Measurements from ENCODE around the gene DCAF4.

Gene DCAF4, protein sequence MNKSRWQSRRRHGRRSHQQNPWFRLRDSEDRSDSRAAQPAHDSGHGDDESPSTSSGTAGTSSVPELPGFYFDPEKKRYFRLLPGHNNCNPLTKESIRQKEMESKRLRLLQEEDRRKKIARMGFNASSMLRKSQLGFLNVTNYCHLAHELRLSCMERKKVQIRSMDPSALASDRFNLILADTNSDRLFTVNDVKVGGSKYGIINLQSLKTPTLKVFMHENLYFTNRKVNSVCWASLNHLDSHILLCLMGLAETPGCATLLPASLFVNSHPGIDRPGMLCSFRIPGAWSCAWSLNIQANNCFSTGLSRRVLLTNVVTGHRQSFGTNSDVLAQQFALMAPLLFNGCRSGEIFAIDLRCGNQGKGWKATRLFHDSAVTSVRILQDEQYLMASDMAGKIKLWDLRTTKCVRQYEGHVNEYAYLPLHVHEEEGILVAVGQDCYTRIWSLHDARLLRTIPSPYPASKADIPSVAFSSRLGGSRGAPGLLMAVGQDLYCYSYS

DNA sequence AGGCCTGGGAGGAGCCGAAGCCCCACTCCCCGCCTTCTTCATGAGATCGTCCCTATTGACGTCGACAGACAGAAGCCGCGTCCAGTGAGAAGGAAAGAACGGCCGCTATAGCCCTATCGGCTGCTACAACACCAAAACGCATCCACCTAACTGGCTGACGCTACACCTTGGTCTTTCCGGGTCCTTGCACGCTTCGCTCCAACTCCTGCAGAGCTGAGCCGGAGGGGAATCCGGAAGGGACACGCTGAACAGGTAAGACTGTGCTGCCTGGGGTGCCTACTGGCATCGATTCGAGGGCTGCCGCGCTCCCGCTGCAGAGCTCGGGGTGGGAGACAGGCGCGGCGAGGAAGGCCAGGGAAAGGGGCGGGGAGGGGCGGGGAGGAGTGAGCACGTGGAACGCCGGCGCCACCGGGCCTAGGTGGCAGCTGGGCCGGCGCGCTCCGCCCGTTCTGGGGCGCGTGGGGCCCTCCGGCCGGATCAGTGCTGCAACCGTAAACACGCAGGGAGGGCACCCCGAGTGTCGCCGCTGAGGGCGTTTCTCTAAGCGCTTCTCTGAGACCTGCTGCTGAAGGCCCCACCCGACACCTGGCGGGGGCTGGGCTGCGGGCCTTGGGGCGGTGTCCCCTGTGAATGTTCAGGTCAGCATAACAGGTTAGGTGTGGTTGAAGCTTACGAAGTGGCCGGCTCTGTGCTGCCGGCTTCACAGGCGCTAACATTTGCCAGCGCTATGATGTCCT is at the start of gene DCAF4:
Gene DCAF4, plus strand, starts transcription at position 173 of the 737 bp plus-strand sequence. CDS start 11,515 bp downstream, outside the sequence.
- DNase-seq (ENCODE audit: low read depth in 2 of 2): peak; percentile 86 to 93

DNA sequence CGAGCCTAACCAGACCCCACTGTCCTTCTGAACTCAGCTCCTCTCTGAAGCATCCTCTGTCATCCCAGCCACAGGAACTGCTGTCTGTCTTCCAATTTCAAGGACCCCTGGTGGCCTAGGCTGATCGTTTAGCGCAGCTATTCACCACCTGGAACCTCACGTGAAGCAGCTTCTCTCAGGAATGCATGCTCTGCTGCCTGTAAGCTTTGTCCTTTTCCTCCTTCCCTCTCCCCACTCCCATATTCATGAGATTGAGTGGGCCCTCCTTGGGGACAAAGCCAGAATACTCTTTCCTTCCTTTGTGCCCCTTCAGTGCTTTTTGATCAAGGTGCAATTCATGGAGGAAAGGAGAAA is 49.6 kb upstream of the DCAF4 start:
- DNase-seq (ENCODE audit: low read depth in 2 of 2): no peak

DNA sequence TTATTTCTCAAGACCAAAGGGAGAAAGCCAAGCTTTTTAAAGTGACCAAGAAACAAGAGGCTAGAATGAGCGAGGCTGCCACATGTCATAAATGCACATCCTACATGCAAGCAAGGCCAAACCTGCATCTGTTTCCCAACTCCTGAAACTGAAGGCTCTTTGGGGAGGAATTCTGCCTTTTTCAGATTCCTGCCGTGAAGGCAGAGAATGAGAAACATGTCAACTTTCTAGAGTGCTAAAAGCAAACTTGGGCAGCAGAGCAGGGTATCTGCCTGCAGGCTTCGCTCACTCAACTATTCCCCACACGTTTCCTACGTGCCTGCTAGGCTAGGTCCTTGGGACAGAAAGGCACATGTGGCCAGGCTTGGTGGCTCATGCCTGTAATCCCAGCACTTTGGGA is 47.5 kb upstream of the DCAF4 start:
- no peak for DNase-seq (ENCODE audit: low read depth in 2 of 2)

DNA sequence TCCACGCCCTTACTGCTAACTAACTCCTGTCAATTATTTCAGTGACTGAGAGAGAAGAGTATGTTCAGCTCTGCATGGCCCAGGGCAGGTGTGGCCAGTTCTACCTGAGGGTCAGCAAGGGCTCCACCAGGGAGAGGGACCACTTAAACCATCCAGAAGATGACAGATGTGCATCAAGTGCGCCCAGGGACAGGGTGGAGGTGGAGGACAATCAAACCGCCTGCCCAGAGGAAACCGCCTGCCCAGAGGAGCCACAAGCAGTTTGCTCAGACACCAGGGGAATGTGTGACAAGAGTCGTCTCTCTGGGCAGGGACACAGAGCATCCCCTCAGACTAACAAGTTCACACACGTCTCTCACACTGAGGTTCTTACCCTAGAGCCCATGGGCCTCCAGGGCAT is 46.8 kb upstream of the DCAF4 start:
- DNase-seq (ENCODE audit: low read depth in 2 of 2): no peak

DNA sequence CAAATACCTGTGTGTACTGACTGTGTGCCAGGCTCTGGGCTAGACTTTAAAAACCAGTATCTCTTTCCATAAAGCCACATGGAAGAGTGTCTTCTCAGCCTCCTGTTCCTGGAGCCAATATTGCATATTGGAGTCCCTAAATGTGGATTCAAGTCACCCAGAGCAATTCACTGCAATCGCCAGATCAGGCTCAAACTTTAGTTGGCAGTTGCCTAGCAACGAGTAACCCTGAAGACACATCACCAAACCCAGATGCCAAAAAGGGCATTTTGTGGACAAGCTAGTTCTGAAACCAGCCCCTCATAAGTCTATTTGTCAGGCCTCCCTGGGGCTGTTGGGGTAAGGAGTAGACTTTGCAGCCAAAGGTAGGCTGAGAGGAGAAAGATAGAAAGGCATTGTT is 46.1 kb upstream of the DCAF4 start:
- no peak for DNase-seq (ENCODE audit: low read depth in 2 of 2)

DNA sequence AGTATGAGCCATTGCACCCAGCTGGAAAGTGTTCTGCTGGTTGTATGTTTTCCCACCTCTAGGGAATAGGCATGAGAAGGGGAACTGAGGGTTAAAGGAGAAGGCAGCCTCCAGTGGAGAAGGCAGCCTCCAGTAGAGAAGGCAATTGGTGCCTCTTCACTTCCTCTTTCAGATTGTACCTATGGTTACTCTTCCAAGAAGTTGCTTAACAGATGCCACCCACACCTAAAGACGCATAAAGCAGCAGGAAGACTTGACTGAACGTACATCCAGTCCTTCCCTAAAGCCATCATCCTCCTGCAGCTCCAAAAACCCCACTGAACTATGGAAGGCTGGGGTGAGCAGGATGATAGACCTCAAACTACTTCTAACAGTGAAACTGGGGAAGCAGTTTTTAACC is 45.4 kb upstream of the DCAF4 start:
- no peak for DNase-seq (ENCODE audit: low read depth in 2 of 2)

DNA sequence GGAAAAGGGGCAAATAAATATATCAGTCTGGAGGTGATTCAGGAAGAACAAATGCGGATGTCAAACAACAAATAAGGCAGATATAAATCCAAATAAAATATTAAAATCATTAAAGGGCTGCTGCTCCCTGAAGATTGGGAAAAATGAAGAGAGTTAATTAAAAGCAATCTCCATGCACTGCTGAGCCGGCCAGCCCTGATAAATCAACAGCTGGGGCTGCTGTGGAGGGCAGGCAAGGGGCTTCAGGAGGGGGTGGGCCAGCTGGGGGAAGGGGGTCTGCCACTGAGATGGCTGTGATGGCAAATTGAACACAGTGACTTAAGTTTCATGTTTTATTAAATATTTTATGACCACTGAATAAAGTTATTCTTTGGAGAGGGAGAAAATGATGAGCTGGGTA is 44.7 kb upstream of the DCAF4 start:
- no peak for DNase-seq (ENCODE audit: low read depth in 2 of 2)

DNA sequence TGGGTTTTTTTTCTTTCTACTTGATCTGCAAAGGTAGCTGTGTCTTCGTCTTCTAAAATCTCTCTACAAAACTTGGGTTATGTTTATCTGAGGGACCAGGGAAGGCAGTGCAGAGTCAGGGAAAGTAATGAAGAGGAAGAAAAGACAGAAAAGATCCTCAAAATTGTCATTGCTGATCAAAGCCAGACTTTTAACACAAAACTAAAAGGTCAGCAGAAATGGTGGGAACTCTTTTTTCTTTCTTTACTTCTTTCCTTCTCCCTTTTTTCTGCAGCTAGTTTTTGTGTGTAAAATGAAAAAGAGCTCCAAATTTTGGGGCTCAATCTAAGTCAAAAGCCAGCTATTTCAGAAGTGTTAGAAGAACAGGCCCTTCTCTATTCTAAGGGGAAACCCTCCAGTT is 44.2 kb upstream of the DCAF4 start:
- no peak for DNase-seq (ENCODE audit: low read depth in 2 of 2)

DNA sequence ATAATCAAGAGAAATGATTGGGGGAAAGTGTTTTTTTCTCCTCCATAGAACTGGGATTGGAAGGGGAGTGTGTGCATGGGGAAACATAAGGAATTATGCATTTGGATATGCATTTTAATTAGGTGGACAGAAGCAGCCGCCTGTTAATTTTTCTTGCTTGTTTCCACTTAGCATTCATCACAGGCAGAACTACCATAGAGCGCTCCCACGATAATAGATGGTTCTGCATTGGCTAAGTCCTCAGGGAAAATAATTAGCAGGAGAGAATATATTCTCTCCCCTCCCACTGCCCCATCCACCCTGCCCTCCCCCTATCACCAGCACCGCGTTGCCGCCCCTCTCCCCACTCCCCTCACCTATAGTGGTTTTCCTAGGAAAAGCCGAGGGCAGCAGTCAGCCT is 43.8 kb upstream of the DCAF4 start:
- DNase-seq (ENCODE audit: low read depth in 2 of 2): no peak

DNA sequence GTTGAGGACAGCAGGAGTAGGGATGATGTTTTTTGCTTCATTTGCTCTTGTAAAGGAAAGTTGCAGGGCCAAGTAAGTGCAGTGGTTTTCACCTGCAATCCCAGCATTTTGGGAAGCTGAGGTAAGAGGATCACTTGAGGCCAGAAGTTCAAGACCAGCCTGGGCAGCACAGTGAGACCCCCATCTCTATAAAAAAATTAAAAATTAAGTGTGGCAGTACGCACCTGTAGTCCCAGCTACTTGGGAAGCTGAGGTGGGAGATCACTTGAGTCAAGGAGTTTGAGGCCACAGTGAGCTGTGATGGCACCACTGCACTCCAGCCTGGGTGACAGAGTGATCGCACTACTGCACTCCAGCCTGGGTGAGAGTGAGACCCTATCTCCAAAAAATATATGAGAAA is 43.2 kb upstream of the DCAF4 start:
- no peak for DNase-seq (ENCODE audit: low read depth in 2 of 2)

DNA sequence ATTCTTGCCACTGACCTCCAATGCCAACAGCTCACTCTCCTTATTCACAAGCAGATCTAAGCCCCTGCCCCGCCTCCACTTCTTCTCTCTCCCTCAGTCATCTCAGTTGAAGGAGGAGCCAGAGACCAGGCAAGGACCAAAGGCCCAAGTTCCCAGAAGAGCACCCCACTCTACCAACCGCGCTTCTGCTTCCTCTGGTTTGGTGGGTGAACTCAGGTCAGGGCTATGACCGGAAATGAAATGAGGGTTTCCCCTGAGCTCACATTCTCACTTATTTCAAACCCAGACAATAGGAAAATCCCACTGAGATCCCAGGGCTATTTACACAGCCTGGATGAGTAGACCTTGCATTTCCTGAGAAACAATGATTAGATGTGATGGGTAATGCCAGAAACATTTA is 42.3 kb upstream of the DCAF4 start:
- DNase-seq (ENCODE audit: low read depth in 2 of 2): no peak

DNA sequence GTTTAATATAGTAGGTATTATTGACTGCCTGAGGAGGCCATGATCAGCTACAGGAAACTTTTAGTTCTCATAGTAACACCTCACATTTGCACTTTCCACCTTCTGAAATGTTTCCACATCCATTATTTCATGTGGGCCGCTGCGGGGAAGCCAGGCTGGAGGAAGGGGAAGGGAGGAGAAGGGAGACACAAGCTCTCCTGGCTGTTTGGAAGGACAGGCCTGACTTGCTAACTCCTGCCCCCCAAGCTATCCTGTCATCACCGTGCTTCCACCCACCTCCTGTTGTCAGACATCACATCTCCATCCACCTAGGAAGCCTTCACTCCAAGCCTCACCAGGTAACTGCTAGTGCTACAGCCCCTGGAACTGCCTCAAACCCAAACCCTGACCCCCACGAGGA is 41.9 kb upstream of the DCAF4 start:
- DNase-seq (ENCODE audit: low read depth in 2 of 2): no peak

DNA sequence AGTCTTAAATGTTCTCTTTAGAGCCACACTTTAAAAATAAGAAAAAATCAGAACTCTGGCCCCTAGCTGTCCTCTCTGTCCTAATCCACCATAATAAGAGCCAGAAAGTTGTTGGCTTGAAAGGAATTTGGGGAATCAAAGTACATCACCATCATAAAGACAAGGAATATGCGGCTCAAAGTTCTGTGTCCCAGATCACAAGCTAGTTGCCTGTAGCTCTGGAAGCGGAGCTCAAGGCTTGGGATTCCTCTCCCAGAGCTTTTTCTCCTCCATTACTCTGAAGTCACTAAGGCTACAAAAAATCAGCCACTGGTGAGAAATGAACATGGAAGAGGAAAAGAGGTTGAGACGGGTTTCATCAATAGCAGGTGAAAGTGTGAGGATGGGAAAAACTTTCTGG is 38.8 kb upstream of the DCAF4 start:
- DNase-seq (ENCODE audit: low read depth in 2 of 2): no peak

DNA sequence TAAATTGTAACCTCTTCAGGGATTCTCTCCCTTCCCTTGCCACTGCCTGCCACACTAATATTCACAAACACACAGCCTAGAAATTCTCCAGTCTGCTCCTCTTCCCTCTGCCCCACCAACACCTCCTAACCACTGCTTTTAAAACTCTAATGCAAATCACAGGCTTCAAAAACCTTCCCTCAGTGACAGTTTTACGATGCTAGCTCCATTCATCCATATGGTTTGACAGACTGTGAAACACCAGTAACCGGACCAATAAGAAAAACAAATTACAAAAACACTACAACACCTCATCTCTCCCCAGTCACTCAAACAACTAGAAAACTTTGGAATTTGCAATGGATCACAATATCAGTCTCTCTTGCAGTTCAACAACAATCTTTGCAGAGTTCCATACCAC is 38.1 kb upstream of the DCAF4 start:
- DNase-seq (ENCODE audit: low read depth in 2 of 2): no peak

DNA sequence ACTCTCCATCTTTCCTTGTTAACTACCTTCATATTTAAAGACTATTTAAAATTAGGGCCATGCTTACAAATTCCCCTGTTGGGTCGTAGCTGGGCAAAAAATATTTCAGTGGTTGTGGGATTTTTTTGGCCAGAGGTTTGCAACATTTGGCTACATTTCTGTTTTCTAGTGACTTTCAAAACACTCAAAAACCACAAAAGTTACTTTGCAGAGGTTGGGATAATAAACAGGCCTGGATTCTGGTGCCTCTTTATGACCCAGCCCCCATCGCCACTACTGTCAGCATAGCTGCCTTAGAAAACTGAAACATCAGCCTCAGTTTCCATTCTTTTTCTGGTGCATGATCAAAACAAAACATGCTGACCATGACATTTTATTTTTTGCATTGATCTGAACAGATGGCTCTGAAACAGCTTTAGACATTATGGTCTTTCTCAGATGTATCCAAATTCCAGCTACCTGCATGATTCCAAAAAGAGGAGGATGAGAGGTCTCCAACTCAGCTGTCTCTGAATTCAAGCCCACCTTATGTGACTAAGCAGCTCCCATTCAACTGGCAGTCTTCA is 37.5 kb upstream of the DCAF4 start:
- no peak for DNase-seq (ENCODE audit: low read depth in 2 of 2)

DNA sequence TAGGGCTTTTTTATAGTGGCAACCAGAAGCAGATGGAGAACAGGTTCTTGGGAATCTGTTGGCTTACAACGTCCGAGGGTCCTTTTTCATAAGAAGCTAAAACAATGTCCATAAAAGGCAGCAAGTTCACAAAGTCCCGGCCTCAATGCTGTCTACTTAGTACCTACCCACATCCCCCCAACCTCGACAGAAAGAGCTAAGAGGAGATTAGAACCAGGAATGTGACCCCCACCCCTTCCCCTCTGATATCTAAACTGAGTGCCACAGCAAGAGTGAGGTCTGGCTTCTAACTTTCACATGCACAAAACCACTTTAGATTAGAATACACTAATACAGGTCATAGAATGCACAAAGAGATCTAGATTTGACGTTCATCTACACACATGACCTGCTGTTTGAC is 36.9 kb upstream of the DCAF4 start:
- no peak for DNase-seq (ENCODE audit: low read depth in 2 of 2)

DNA sequence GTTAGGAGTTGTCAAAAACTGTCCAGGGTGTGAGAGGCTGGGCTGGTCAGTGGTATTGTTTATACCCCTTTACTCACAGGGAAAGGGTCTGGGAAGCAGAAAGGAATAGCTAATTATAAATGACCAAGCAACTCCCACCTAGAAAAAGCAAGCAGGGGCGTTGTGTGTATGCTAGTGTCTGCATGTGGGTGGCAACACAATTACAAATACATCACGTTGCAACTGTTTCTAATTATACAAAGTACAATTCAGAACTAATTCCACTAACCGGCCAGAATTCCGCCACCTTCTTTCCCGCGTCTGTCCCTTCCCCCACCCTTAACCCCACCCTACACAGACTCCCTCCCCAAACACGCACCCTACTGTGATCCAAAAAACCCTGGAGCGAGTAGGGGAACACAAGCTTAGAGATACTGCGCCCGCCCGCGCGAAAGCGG is 34.6 kb upstream of the DCAF4 start:
- DNase-seq (ENCODE audit: low read depth in 2 of 2): no peak

DNA sequence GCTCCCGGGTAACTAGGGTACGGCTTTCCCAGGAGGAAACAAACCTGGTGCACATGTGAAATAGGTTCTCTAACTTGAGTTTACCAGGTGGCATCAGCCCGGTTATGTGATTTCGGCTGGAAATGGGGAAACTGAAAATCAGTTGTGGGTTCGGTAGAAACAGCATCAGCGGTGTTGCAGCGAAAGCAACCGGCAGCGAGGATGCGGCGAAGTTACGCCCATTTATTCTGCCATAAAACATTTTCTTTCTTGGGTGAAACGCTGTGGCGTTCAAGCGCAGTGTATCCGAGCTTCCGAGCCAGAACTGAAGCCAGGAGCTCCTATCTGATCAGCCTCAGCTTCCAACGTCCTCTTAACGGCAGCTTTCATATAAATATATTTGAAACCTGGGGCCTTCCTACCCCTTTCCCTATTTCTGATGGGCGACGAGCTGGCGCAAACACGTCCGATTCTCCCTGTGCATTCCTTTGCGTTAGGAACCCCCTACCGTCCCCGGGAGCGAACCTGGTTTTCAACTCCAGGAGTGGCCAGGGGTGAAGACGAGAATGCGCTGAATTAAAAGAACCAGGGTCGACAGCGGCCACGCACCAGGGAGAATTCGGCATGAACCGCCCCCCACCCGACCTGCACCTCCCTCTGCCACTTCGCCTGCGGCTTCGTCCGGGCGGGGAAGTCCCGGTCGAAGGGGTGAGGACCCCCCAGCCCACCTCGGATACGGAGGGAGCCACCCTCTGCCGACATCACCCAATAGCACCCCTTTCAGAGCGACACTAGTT is 34.0 kb upstream of the DCAF4 start:
- no peak for DNase-seq (ENCODE audit: low read depth in 2 of 2)

DNA sequence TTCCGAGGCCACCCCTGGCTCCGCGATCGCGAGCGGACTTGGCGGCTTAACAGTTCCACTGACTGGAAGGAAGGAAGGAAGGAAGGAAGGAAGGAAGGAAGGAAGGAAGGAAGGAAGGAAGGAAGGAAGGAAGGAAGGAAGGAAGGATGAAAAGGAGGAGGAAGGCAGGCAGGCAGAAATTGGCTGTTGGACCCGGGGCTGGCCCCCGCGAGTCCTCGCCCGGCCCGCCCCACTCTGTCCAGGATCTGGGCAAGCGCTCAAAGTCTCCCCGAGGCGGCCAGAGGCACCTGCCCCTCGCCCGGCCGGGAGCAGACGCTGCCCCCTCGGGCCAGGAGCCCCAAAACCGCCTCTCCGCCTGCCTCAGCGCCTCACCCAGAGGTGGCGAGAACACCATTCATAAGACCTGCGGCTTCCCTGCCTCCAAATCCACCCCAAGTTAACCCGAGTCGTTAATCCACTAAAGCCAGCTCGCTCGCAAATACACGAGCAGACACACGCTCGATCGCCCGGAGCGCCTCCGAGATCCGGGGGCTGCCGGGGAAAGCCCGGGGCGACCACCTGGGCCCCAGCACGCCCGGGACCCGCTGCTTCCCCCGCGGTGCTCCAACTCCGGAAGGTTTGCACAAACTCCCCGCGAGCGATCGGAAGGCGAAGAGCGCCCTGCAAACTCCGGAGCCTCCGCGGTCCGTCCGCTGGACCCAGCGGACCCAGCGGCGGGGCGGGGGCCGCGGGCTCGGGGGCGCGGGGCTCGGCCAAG is 33.2 kb upstream of the DCAF4 start:
- no peak for DNase-seq (ENCODE audit: low read depth in 2 of 2)

DNA sequence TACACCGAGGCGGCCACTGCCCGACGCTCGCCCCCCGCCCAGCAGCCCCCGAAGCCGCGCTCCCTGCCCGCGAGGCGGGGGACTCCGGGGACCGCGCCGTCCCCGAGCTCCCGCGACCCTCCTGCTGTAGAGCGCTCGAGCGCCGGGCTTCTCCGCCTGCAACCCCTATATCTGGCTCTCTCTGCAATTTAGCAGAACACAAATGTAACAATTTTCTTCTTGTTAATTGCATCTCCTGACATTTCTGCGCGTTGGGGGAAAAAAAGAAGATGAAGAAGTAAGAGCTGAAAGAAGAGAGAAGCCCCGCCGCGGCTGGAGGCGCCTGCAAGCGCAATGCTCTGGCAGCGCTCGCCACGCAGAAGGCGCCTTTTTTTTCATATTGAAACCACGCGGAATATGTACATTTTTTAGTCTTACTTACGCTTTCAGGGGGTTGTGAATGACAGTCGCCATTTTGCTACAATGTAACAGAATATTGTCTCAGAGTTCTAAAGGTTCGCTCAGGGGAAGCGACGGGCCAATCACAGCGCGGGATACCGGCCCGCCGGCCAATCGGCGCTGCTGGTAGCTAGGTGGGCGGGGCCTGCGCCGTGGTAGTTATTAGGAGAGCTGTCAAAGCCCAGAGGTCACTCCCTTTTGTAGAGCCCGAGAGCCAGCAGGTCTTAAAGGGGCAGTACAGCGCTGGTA is 32.5 kb upstream of the DCAF4 start, which contains the start of gene DPF3:
Gene DPF3, minus strand, starts transcription at position 466 of the 687 bp plus-strand sequence. Its CDS starts 13 bp downstream, at position 453.
- DNase-seq (ENCODE audit: low read depth in 2 of 2): peak; percentile 84 to 88

DNA sequence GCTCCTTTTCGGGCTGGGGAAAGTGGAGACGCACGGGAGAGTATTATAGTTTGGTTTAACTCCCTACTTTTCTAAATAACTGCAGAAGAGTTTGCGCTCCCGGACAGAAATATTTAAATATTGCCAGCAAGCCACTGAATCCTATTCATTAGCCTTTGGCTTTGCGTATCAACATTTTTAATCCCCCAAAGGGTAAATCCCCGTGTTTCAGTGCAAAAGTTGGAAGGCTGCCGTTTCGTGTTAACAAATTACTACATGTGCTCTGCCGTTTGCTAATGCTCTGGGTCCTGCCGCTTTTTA is 32.0 kb upstream of the DCAF4 start:
- DNase-seq (ENCODE audit: low read depth in 2 of 2): no peak
